SK-N-SH (cell line): ENCODE results near the gene RAD51B. TPM values are rescaled to one million over a fixed set of nuclear protein-coding genes. Genes with fewer than 3 reads are reported as not detected.

Source experiments
- CTCF ChIA-PET: fragments of 300-600, 350-600 bp; formaldehyde crosslinking; extraction: SDS; loops from one replicate; lab custom pipeline; 2021; lab: Yijun Ruan, JAX
- POLR2A ChIA-PET: fragments of 350-600 bp; sonication (Branson Sonifier 250); formaldehyde crosslinking; extraction: SDS; loops from one replicate; lab custom pipeline; 2020; ENCODE audit warnings: antibody characterized with exemption, inconsistent platforms; lab: Yijun Ruan, JAX
- DNase-seq: peaks from one replicate; pipeline ENCODE4 v3.0.0; 2012
- H2AFZ ChIP-seq: fragments of 200-600 bp; sonication (generic); 2 replicates; pipeline ENCODE4 v1.8.1; 2016; ENCODE audit warnings: antibody characterized with exemption, mild to moderate bottlenecking, low read depth
- H3F3A ChIP-seq: fragments of 200-600 bp; sonication (generic); replicated peaks from 2 replicates; pipeline ENCODE3; 2016; ENCODE audit warnings: antibody characterized with exemption, mild to moderate bottlenecking; ENCODE audit not compliant: insufficient read depth
- H3K27ac ChIP-seq, 2 experiments: fragments of 200-500 bp in 1 of 2; fragments of 200-600 bp in 1 of 2; sonication (Bioruptor generic) in 1 of 2; sonication (generic), shearing (Covaris generic) in 1 of 2; 2 replicates each; pipeline versions ENCODE4 v1.5.1 to v1.6.1; 2014 to 2016; ENCODE audit warnings: low read depth in 2 of 2, inconsistent platforms in 1 of 2, low read length in 1 of 2, mild to moderate bottlenecking in 1 of 2, mixed read lengths in 1 of 2
- H3K27me3 ChIP-seq: fragments of 200-600 bp; sonication (generic), shearing (Covaris generic); 2 replicates; pipeline ENCODE4 v1.6.1; 2016; ENCODE audit warnings: mixed run types; ENCODE audit not compliant: insufficient read depth
- H3K36me3 ChIP-seq, 2 experiments: fragments of 200-500 bp in 1 of 2; fragments of 200-600 bp in 1 of 2; sonication (Bioruptor generic) in 1 of 2; sonication (generic) in 1 of 2; replicated peaks in 1 of 2; 2 replicates each; pipeline versions ENCODE3 to v1.5.1; 2014 to 2016; ENCODE audit warnings: low read length in 1 of 2, mild to moderate bottlenecking in 1 of 2; ENCODE audit not compliant: insufficient read depth in 2 of 2, control insufficient read depth in 1 of 2
- H3K4me1 ChIP-seq, 2 experiments: fragments of 200-500 bp in 1 of 2; fragments of 200-600 bp in 1 of 2; sonication (Bioruptor generic) in 1 of 2; sonication (generic), shearing (Covaris generic) in 1 of 2; 2 replicates each; pipeline versions ENCODE4 v1.5.1 to v1.6.1; 2014 to 2016; ENCODE audit warnings: low read depth in 1 of 2, low read length in 1 of 2, mixed run types in 1 of 2; ENCODE audit not compliant: insufficient read depth in 2 of 2, control insufficient read depth in 1 of 2
- H3K4me2 ChIP-seq: fragments of 200-600 bp; sonication (generic), shearing (Covaris generic); 2 replicates; pipeline ENCODE4 v1.6.1; 2017; ENCODE audit warnings: mixed run types
- H3K4me3 ChIP-seq, 2 experiments: fragments of 200-500 bp in 1 of 2; fragments of 200-600 bp in 1 of 2; sonication (Bioruptor generic) in 1 of 2; sonication (generic), shearing (Covaris generic) in 1 of 2; 2 replicates each; pipeline versions ENCODE4 v1.5.1 to v1.8.1; 2014 to 2016; ENCODE audit warnings: low read depth in 2 of 2, inconsistent platforms in 1 of 2, low read length in 1 of 2, mild to moderate bottlenecking in 1 of 2, mixed read lengths in 1 of 2, moderate library complexity in 1 of 2
- H3K79me2 ChIP-seq: fragments of 200-600 bp; sonication (generic); 2 replicates; pipeline ENCODE4 v1.8.1; 2017; ENCODE audit warnings: mild to moderate bottlenecking; ENCODE audit not compliant: insufficient read depth
- H3K9ac ChIP-seq: fragments of 200-600 bp; sonication (generic); 2 replicates; pipeline ENCODE4 v1.6.1; 2017; ENCODE audit warnings: mixed run types
- H3K9me2 ChIP-seq: fragments of 200-600 bp; sonication (generic); 2 replicates; pipeline ENCODE4 v1.6.1; 2017; ENCODE audit warnings: mixed run types
- H3K9me3 ChIP-seq: fragments of 200-600 bp; sonication (generic); 2 replicates; pipeline ENCODE4 v1.6.1; 2017; ENCODE audit warnings: mixed run types, mild to moderate bottlenecking, moderate library complexity
- H4K20me1 ChIP-seq: fragments of 200-600 bp; sonication (generic); 2 replicates; pipeline ENCODE4 v1.6.1; 2017; ENCODE audit warnings: mild to moderate bottlenecking, mixed run types; ENCODE audit not compliant: insufficient read depth
- CHD2 ChIP-seq: fragments of 150-350 bp; IDR thresholded peaks from 2 replicates; pipeline ENCODE4 v1.6.1; 2018; ENCODE audit warnings: low read length; ENCODE audit not compliant: partially characterized antibody
- ELF1 ChIP-seq: IDR thresholded peaks from 2 replicates; pipeline ENCODE4 v1.4.0; 2012
- EP300 ChIP-seq, 2 experiments: IDR thresholded peaks; 2 replicates each; pipeline versions ENCODE4 v1.4.0 to v1.6.1; 2012; ENCODE audit warnings: borderline replicate concordance in 1 of 2, low read depth in 1 of 2, low read length in 1 of 2
- EZH2phosphoT487 ChIP-seq: fragments of 200-600 bp; sonication (generic); IDR thresholded peaks from 2 replicates; pipeline ENCODE4 v1.6.1; 2017; ENCODE audit warnings: low read depth, mixed run types, mild to moderate bottlenecking, antibody characterized with exemption, moderate library complexity, borderline replicate concordance
- FOSL2 ChIP-seq: IDR thresholded peaks from 2 replicates; pipeline ENCODE4 v1.4.0; 2012; ENCODE audit warnings: low read depth, mild to moderate bottlenecking, moderate library complexity, borderline replicate concordance
- FOXJ3 ChIP-seq: sonication (generic); formaldehyde crosslinking; IDR thresholded peaks from 2 replicates; pipeline ENCODE4 v1.5.1; 2020; ENCODE audit warnings: mild to moderate bottlenecking, missing genetic modification reagents
- FOXM1 ChIP-seq: IDR thresholded peaks from 2 replicates; pipeline ENCODE4 v1.4.0; 2012; ENCODE audit warnings: low read depth, mild to moderate bottlenecking
- GABPA ChIP-seq: IDR thresholded peaks from 2 replicates; pipeline ENCODE4 v1.4.0; 2012; ENCODE audit warnings: low read depth, mild to moderate bottlenecking
- GATA2 ChIP-seq: sonication (generic); formaldehyde crosslinking; IDR thresholded peaks from 2 replicates; pipeline ENCODE4 v1.5.0; 2020; ENCODE audit warnings: mild to moderate bottlenecking, missing genetic modification reagents
- JUND ChIP-seq: IDR thresholded peaks from 2 replicates; pipeline ENCODE4 v1.4.0; 2012
- MEF2A ChIP-seq: IDR thresholded peaks from 2 replicates; pipeline ENCODE4 v1.4.0; 2012; ENCODE audit warnings: low read depth, borderline replicate concordance
- MXI1 ChIP-seq: IDR thresholded peaks from 2 replicates; pipeline ENCODE4 v1.6.1; 2012; ENCODE audit warnings: mild to moderate bottlenecking, low read depth, low read length, improper control_type of control experiment
- NFIC ChIP-seq: IDR thresholded peaks from 2 replicates; pipeline ENCODE4 v1.4.0; 2012; ENCODE audit warnings: borderline replicate concordance
- POLR2AphosphoS5 ChIP-seq: IDR thresholded peaks from 2 replicates; pipeline ENCODE4 v1.6.1; 2012; ENCODE audit warnings: low read depth, low read length
- RAD21 ChIP-seq: IDR thresholded peaks from 2 replicates; pipeline ENCODE4 v1.6.1; 2012; ENCODE audit warnings: mild to moderate bottlenecking, low read length
- RFX5 ChIP-seq: IDR thresholded peaks from 2 replicates; pipeline ENCODE4 v1.6.1; 2012; ENCODE audit warnings: mild to moderate bottlenecking, improper control_type of control experiment, low read length
- RXRA ChIP-seq: IDR thresholded peaks from 2 replicates; pipeline ENCODE4 v1.4.0; 2012; ENCODE audit warnings: low read depth, mild to moderate bottlenecking, borderline replicate concordance
- SIN3A ChIP-seq: IDR thresholded peaks from 2 replicates; pipeline ENCODE4 v1.6.1; 2012; ENCODE audit warnings: low read depth, mild to moderate bottlenecking, low read length, moderate library complexity, borderline replicate concordance
- TAF1 ChIP-seq: IDR thresholded peaks from 2 replicates; pipeline ENCODE4 v1.6.1; 2012; ENCODE audit warnings: low read depth, mild to moderate bottlenecking, low read length, moderate library complexity, borderline replicate concordance
- TCF12 ChIP-seq: IDR thresholded peaks from 2 replicates; pipeline ENCODE4 v1.4.0; 2012
- USF1 ChIP-seq: IDR thresholded peaks from 2 replicates; pipeline ENCODE4 v1.4.0; 2012; ENCODE audit warnings: low read depth, borderline replicate concordance
- USF2 ChIP-seq: fragments of 150-350 bp; IDR thresholded peaks from 2 replicates; pipeline ENCODE4 v1.6.1; 2017; ENCODE audit warnings: antibody characterized with exemption, low read length, low read depth, borderline replicate concordance
- YY1 ChIP-seq: IDR thresholded peaks from 2 replicates; pipeline ENCODE4 v1.4.0; 2012; ENCODE audit warnings: low read depth, mild to moderate bottlenecking
- WGBS: methylation state at CpG from one replicate; pipeline ENCODE4 v1.1.6; 2017; ENCODE audit warnings: low lambda C conversion rate; 5-methylcytosine and 5-hydroxymethylcytosine counted together
- polyA plus RNA-seq, 3 experiments: library from polyadenylated mRNA; depleted of rRNA; stranded (reverse); fragments of >200 nt; gene quantifications; 2 replicates each; pipeline ENCODE4 v1.2.3, GENCODE V29; 2012
- TF ChIP-seq, protein P1 (sequence below): IDR thresholded peaks from 2 replicates; pipeline ENCODE4; 2012
- TF ChIP-seq, protein P2 (sequence below): fragments of 150-350 bp; IDR thresholded peaks from 2 replicates; pipeline ENCODE4 v1.6.1; 2016; ENCODE audit warnings: mild to moderate bottlenecking, low read depth, low read length
- TF ChIP-seq, protein P3 (sequence below): IDR thresholded peaks from 2 replicates; pipeline ENCODE4 v1.4.0; 2012; ENCODE audit warnings: low read depth, borderline replicate concordance

The RAD51B gene
- polyA plus RNA-seq, 1 of the 3 experiments (the other 2 are of a cell fraction) = 6.0 TPM

GRCh38 chr14:68547305-68548193, 728.0 kb downstream of the RAD51B start:
- H3K9me3 ChIP-seq = no peaks in the 10 kb centered on the region
- H3K4me2 ChIP-seq = peak overlapping the region; percentile 8
- ChIA-PET POLR2A (no interaction called here), CTCF (no interaction called here)
- 63% methylated on average over 12 of the region's 12 CpGs for WGBS
- no peak overlapping the region for H3K4me3 ChIP-seq
- peaks cover 11% of the 10 kb centered on the region for H3F3A ChIP-seq
- H3K4me1 ChIP-seq = peaks cover 17 to 45% of the 10 kb centered on the region in 2 experiments; a peak in 2 of 4 replicates
- H3K79me2 ChIP-seq = no peaks in the 10 kb centered on the region
- peak overlapping the region; percentile 80 to 85 for H3K27ac ChIP-seq
- DNase-seq = no peak
- no peaks in the 10 kb centered on the region for H4K20me1 ChIP-seq
- H2AFZ ChIP-seq = peak overlapping the region; percentile 10; the same call in 1 of the 2 replicates
- no peaks in the 10 kb centered on the region for H3K27me3 ChIP-seq
- TF ChIP-seq USF1 (no peak), EZH2phosphoT487 (no peak), MXI1 (no peak), POLR2AphosphoS5 (no peak), MEF2A (no peak), USF2 (no peak), FOXJ3 (no peak), GATA2 (CRISPR knock-in tag) (no peak), RFX5 (no peak), TCF12 (peak; percentile 46; the same call in 1 of the 2 replicates), FOSL2 (peak; percentile 76), RAD21 (no peak), TAF1 (no peak), GABPA (no peak; the same call in 1 of the 2 replicates), EP300 (IDR thresholded peaks at IDR 0.05; ENCODE audit: borderline replicate concordance in 1 of 2, low read depth in 1 of 2, low read length in 1 of 2) (0 out of 4 replicates have a peak, but pooled peaks of 1 of the 2 experiments have one; percentile 35), YY1 (no peak), ELF1 (no peak), SIN3A (no peak), FOXM1 (no peak), CHD2 (no peak), JUND (peak; percentile 55), RXRA (no peak), NFIC (peak; percentile 8; the same call in 1 of the 2 replicates)
- TF ChIP-seq, protein P1, sequence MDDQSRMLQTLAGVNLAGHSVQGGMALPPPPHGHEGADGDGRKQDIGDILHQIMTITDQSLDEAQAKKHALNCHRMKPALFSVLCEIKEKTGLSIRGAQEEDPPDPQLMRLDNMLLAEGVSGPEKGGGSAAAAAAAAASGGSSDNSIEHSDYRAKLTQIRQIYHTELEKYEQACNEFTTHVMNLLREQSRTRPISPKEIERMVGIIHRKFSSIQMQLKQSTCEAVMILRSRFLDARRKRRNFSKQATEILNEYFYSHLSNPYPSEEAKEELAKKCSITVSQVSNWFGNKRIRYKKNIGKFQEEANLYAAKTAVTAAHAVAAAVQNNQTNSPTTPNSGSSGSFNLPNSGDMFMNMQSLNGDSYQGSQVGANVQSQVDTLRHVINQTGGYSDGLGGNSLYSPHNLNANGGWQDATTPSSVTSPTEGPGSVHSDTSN = peak; percentile 18; the same call in 1 of the 2 replicates
- TF ChIP-seq, protein P2, sequence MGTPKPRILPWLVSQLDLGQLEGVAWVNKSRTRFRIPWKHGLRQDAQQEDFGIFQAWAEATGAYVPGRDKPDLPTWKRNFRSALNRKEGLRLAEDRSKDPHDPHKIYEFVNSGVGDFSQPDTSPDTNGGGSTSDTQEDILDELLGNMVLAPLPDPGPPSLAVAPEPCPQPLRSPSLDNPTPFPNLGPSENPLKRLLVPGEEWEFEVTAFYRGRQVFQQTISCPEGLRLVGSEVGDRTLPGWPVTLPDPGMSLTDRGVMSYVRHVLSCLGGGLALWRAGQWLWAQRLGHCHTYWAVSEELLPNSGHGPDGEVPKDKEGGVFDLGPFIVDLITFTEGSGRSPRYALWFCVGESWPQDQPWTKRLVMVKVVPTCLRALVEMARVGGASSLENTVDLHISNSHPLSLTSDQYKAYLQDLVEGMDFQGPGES = no peak
- TF ChIP-seq, protein P3, sequence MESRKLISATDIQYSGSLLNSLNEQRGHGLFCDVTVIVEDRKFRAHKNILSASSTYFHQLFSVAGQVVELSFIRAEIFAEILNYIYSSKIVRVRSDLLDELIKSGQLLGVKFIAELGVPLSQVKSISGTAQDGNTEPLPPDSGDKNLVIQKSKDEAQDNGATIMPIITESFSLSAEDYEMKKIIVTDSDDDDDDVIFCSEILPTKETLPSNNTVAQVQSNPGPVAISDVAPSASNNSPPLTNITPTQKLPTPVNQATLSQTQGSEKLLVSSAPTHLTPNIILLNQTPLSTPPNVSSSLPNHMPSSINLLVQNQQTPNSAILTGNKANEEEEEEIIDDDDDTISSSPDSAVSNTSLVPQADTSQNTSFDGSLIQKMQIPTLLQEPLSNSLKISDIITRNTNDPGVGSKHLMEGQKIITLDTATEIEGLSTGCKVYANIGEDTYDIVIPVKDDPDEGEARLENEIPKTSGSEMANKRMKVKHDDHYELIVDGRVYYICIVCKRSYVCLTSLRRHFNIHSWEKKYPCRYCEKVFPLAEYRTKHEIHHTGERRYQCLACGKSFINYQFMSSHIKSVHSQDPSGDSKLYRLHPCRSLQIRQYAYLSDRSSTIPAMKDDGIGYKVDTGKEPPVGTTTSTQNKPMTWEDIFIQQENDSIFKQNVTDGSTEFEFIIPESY = no peak
- H3K9ac ChIP-seq = peak overlapping the region; percentile 13; the same call in 1 of the 2 replicates
- H3K36me3 ChIP-seq = no peaks in the 10 kb centered on the region
- H3K9me2 ChIP-seq = no peaks in the 10 kb centered on the region
